NCI-H526 (cell line): ENCODE data around the gene TMEM109.

Experiments used
- DNase-seq, 2 experiments: peaks; one replicate each; lab custom pipeline; 2025; lab: John Stamatoyannopoulos, UW

The TMEM109 gene

DNA sequence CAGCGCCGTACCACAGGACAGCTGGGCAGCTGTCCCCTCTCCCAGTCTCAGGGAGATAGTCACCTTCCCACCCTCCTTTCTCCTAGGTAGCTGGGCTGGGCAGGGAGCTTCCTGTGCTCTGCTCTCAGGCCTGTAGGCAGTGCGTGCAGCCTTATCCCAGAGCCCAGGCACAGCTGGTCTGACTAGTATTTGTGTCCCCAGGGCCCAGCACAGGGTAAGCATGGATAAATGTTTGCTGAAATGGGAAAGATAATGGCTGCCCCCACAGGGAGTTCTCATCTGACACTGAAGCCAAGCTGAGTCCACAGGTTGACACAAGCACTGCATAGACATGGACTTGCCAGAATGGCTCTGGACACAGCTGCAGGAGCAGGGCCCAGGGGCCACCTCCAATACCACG, 28.3 kb downstream of the TMEM109 start:
- no peak for DNase-seq

DNA sequence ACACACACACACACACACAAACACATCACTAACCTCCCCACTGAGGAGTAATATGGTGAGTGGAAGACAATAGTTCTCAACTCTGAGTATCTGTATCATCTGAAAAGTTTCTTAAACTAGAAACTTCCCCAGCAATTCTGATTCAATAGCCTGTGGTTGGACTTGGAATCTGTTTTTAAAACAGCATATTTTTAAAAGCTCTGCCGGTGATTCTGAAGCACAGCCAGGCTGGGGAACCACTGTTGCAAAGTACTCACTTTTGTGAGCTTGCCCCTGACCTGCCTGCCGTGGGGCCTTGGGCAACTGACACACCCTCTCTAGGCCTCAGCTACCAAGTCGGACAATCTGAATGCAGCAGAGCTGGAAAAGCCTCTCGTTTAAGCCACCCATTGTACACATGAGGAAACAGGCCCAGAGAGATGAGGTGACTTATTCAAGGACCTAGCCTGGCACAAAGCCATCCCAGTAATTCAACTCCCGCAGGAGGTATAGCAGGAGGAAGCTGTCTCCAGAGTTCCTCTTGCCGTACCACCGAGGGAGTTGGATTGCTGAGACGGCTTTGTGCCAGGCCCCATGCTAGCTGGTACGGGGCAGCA, 29.1 kb downstream of the TMEM109 start:
- no peak for DNase-seq

DNA sequence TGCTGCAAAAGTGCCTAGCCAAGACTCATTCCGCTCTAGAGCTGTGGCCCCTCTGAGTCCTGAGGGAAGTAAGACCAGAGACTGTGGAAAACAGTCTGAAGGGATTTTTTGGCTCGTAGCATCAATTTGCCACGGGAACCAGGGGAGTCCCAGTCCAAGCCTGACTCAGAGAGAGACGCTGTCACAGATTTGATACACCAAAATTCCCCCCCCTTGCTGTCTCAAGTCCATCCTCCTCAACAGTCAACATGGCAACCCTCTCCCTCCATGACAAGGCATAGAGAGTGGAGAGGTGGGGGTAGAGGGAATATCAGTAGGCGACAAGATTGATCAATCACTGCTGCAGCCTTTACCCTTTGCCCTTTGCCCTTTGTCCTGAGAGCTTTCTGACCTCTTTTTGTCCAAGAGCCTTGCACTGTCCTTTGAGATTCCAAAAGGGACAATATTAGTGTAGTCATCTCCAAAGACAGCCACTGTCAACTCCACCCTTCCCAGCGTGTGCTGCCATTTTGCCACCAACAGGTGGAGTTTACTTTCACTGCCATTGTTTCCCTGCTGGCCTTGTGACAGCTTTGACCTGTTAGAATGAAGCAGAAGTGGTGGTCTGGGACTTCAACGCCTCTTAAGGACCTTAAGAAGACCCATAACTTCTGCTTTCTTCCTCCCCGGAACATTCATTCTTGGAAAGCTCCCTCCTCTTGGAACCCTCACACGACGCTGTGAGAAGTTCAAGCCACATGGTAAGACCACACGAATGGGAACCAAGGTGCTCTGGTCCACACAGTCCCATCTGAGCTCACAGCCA, 30.7 kb downstream of the TMEM109 start:
- no peak for DNase-seq

DNA sequence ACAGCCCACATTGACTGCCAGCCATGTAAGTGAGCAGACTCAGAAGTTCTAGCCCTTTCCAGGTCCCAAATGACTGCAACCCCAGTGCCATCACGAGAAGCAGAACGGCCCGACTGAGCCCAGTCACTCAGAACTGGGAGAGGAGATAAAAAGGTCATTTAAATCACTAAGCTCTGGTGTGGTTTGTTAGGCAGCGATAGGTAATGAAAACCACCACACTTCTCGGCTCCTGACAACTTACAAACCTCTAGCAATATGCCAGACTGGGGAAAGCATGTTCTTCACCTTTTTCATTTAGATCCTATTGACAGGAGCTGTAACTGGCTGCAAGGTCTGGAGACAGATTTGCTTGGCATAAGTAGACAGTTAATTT, 31.3 kb downstream of the TMEM109 start:
- DNase-seq = no peak

DNA sequence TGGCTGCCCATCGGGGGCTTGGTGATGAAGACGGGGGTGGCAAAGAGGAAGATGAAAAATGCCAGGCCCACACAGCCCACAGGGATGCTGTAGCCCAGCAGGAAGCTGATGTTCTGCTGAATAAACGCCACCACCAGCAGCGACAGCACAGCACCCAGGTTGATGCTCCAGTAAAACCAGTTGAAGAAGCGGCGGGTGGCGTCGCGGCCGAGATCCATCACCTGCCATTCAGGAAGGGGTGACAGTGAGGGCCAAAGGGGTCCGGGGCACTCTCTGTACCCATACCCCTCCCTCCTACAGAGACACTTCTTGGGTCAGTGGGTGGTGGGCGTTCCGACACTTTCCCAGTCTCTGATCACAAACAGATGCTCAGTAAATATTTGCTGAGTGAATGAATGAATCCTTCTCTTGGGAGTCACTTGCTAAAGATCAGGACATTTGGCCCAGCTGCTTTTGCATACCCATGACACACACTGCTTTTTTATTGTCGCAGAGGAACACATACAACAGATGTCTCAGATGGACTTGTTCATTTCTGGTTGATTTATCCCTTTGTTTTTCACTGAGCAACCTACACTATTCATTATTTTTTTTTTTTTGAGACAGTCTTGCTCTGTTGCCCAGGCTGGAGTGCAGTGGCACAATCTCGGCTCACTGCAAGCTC, 32.8 kb downstream of the TMEM109 start:
- no peak for DNase-seq

DNA sequence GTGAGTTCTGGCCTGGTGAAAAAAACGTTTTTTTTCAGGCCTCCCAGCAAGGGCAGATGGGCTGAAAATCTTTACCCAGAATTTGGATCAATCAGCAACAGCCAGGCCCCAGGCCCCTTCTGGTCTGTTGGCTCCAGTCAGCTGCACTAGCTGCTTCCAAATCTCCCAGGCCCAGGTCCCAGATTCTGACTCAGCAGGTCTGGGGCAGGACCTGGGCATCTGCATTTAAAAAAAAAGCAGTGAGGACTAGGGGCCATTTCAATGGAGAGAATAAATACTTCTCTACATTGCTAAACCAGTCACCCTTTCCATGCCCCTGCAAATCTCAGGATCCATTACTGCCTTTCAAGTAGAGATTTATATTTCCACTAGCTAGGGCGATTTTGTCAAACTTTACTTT, 33.7 kb downstream of the TMEM109 start:
- no peak for DNase-seq

DNA sequence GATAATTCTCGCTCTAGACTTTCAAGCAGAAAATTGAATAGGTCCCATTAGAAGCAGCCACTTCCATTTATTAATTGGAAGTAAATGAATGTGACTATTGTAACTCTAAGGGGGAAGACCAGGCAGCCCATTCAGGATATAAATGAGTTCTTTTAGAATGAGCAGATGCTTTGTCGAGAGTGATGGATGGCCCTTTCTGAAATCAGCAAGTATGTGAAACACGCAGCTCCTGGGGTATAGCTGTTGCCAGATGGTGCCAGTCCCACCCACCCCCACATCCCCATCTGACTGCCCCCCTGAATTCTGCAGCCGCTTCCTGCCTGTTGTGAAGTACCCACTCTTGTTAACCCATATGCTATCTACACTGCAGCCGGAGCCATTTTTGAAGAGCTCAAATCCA, 34.3 kb downstream of the TMEM109 start:
- DNase-seq = no peak

DNA sequence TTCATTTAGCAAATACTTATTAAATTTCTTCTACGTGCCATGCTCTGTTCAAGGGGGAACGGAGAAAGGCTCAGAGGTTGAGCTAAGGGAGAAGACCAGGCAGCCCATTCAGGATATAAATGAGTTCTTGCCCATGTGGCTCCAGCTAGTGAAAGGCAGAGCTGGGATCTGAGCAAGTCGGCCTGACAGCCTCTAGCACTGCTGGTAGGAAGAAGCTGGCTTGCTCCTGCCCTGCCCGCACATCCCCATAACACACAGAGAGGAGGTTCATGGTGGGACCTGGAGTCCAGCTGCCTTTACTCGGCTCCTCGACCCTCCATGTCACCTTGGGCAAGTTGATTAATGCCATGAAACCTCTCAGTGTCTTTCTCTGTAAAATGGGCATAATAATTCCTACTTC, 36.1 kb downstream of the TMEM109 start:
- no peak for DNase-seq

DNA sequence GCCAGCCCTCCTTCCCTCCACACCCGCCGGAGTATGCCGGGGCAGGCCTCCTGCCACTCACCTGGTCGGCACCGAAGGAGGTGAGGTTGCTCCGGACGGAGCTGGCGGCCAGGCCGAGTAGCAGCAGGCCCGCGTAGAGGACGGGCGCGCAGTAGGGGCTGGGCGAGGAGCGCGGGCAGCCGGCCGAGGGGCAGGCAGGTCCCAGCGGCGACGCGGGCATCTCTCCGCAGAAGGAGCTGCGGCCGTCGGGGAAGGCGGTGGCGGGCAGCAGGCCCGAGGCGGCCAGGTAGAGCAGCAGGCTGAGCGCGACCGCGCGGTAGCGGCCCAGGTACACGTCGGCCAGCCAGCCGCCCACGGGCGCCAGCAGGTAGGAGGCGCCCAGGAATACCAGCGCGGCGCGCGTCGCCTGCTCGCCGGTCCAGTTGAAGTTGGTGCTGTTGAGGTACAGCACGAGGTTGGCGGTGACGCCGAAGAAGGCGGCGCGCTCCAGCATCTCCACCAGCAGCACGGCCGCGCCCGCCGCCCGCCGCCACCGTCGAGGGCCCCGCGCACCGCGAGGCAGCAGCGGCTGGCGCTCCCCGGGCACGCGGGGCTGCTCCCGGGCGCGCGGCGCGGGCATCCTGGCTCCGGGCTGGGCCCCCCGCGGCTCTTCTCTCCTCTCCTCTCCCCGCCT, 37.1 kb downstream of the TMEM109 start:
- DNase-seq = peak in 1 of 2 experiments; percentile 28

DNA sequence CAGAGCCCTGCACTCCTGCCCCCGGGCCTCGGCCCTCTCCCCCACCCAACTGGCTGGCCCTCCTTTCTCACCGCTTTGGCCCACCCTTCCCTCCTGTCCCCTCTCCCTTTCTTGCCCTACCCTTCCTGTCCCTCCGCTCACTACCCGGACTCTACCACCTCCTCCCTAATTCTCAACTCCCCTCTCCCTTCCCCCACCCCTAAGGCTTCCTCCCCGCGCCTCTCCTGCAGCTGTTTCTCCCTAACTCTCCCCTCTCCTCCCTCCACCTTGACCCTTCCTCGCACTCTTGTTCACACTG, 37.6 kb downstream of the TMEM109 start:
- no peak for DNase-seq

DNA sequence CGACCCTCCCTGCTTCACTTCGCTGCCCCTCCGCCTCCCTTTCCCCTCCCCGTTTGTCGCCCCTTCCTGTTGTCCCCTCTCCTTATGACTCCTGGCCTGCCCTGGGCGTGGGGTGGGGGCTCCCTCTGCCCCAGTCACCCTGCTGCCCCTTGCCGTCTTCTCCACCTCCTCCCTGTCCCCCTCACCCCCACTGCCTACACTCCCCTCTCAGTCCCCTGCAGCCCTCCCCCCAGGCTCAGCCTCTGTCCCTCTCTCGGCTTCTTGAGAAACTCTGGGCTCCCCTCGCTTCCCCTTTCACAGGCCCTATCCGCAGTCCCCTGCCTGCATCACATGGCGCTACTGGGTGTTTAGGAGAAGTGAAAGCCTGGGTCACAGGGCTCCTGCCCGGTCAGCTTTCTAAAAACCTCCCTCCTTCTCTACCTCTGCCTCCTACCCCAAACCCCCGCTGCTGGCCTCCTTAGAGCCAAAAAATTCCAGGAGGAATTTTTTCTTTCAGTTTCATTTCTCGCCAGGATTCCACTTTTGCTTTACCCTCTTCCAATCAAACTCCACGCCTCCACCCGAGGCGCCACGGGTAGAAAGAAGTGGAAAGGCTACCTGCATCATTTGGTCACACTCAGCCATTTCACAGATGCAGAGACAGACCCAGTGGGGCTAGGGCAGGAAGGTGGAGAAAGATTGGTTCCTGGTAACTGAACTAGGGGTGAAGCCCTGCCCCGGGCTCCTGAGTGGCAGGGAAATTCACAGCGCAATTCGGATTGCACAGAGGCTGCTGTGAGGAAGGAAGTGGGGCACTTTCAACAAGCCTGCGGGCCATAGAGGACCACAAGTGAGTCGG, 38.2 kb downstream of the TMEM109 start, which contains the start of gene SLC15A3:
TSS of gene SLC15A3 (minus strand) at position 273 of the 838 bp plus-strand sequence. CDS start 625 bp downstream, outside the sequence.
- DNase-seq = no peak

DNA sequence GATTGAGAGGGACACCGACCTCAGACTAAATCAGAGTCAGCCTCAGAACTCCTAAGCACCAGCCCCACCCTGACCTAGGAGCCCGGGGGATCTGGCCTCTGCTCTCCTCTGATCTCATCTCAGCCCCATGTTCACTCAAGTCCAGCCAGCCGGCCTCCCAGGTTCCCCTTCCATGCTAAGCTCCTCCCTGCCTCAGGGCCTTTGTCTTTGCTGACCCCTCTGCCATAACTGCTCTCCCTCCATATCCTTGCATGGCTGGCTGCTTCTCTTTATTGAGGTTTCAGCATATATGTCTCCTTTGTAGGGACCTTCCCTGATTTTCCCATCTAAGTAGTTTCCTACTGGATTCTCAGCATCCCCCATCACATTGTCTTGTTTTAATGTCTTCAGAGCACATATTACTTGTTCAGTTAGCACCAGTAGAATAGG, 38.8 kb downstream of the TMEM109 start:
- DNase-seq = no peak

DNA sequence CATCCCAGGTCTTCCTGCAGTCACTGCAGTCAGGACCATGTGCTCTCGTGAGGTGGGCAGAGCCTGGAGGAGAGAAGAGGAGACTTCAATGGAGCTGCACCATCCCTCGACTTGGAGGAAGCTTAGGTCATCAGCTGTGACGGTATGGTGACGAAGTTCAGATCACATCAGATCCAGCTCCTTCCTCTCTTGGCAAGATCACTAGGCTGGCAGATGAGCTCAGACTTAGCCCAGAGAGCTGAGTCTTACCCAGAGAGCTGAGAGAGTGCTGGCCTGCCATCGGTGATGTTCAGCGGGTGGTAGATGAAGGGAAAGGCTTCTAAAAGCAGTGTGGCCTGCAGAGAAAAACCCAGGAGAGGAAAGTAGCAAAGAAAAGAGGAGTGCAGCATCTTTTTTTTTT, 39.8 kb downstream of the TMEM109 start:
- DNase-seq = no peak

DNA sequence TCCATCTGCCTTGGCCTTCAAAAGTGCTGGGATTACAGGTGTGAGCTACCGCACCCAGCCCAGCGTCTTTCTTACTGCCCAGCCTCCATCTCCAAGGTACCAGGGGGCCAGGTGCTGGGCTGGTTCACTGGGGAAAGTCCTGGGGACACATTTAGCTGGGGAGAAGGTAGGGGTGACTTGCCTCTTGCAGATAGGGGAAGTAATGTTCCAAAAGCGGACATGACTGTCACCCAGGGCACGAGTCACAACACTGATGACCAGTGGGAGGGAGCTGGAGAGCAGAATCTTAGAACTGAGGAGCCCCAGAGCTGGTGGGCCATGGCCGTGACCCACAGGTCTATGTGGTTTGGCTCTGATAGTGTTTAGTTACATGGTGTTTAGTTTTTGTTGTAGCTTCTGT, 40.5 kb downstream of the TMEM109 start:
- DNase-seq = no peak

DNA sequence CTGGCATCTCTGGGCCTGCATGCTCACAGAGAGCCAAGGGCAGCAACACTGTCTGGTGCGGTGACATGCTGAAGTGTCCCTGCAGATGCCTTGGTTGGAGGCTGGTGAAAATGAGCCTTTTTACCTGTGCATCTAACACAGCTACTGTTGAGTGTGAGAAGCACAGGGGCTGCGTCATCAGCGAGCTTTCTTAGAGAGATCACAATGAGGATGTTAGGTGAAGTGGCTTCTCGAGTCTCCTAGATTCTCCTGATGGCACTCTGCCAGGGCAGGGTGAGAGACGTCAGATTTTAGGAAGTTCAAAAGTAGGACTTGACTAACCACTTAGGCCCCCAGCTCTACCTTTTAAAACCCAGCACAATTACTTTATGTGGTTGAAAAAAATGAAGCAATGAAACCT, 41.6 kb downstream of the TMEM109 start:
- DNase-seq = no peak

DNA sequence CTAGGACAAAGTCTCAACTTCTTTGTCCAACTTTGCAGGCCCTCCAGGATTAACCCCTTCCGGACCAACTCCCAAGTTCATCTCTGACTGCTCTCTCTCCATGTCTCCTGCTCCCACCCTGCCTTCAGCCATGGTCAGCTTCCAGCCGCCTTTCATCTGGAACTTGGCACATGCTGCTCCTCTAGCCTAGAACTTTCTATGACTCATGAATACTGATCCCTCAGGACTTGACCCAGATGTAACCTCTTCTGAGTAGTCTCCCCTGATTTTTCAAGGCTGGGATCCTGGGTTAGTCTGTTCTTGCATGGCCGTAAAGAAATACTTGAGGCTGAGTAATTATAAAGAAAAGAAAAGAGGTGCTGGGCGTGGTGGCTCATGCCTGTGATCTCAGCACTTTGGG, 43.2 kb downstream of the TMEM109 start:
- no peak for DNase-seq

DNA sequence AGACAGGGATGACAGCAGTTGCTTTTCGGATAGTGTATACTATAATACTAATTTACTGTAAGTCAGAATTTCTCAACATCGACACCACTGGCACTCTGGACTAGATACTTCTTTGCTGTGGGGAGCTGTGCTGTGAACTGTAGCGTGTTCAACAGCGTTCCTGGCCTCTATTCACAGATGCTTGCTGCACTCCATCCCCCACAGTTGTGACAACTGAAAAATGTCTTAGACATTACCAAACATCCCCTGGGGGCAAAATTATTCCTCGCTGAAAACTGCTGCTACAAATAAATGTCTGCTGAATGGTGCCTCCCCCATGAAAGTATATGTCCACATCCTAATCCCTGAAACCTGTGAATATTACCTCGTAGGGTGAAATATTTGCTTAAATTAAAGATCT, 45.5 kb downstream of the TMEM109 start:
- no peak for DNase-seq

DNA sequence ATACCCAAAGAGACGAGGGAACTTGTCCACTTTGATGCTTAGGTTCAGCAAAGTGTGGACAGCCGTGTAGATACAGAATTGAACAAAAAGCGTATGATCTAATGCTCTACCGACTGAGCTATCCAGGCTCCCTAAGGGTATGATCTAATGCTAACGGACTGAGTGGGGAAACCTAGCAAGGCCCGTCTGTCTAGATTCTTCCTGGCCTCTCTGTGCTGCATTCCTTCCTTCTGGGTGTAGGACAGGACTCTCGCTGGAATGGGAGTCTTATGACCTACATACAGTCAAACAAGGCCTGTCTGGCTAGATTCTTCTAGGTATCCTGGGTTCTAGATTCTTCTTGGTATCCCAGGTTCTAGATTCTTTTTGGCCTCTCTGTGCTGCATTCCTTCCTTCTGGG, 46.4 kb downstream of the TMEM109 start:
- no peak for DNase-seq

DNA sequence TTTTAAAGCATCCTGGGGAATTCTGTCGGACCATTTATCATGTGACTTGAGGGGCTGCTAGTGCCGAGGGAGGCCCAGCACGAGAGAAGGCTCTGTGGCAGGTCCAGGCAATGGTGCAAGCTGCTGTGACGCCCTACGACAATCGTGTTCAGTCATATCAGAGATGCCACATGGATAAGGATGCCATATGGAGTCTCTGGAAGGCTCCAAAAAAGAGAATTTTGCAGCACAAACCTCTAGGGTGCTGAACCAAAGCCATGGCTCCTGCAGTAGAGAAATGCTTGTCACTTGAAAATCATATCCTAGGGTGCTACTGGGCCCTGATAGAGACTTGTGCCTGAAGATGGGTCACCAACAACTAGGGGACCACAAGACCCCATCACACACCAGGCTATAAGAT, 50.8 kb downstream of the TMEM109 start:
- no peak for DNase-seq

DNA sequence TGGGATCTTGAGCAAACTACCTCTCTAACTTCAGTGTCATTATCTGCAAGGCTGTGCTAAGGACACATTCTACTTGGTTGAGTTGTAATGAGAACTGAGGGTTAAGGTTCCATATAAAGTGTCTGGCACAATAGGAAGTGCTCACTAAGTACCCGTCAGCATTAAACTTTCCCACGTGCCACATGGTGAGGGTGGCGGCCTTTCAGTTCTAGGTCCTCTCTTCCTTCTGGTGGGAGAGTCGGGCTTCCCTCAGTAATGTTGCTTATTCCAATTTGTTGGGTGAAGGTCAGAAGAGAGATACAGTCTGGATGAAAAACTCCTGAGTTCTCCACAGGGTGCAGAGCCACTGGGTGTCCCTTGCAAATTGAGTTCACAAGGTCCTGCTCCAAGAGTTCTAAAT, 52.9 kb downstream of the TMEM109 start:
- no peak for DNase-seq

DNA sequence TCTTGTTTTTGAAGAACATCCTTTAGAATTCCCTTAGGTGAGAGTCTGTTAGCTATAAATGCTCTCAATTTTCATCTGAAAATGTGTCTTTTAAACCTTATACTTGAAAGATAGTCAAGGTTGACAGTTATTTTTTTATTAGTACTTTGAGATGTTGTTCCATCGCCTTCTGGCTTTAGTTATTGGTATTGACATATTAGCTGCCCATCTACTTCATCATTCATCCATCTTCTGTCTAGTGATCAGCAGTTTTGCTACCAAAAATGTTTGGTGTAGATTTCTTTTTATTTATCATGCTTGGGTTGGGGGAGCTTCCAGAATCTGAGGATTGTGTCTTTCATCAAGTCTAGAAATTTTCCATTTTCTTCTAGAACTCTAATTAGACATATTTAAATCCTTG, 54.3 kb downstream of the TMEM109 start:
- no peak for DNase-seq

DNA sequence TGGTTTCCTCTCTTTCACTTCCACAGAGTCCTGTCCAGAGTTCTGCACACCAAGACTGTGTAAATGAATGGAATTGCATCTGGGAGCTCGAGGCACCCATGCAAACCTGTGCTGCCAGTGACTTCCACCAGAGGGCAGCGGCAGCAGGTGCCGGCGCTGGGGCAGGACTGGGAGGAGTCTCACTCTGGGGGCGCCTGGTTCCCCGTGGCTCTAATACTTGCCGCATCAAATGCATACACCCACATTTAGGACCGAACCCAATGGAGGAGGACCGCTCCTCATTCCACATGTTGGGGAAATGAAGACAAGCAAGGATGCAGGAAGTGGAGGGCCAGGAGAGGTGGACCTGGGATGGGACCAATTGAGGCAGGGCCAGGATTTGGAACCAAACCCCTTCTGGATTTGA, 56.4 kb downstream of the TMEM109 start:
- DNase-seq = peak in 1 of 2 experiments; percentile 66
